Endothelial cell (in vitro differentiated cells): ENCODE data around the gene FBXO9. TPM values are rescaled to one million over a fixed set of nuclear protein-coding genes. Genes with fewer than 3 reads are reported as not detected.

Source experiments
- DNase-seq: peaks from one replicate; pipeline ENCODE4 v3.0.0; 2021; ENCODE audit warnings: low spot score
- H3K27ac Mint-ChIP-seq: one replicate; pipeline ENCODE4 v1.8.0; 2021; ENCODE audit warnings: mixed read lengths, inconsistent platforms; ENCODE audit not compliant: unreplicated experiment
- H3K27me3 Mint-ChIP-seq: one replicate; pipeline ENCODE4 v1.8.0; 2021; ENCODE audit warnings: mild to moderate bottlenecking, moderate library complexity, mixed read lengths, inconsistent platforms; ENCODE audit not compliant: unreplicated experiment
- H3K36me3 Mint-ChIP-seq: one replicate; pipeline ENCODE4 v1.8.0; 2021; ENCODE audit warnings: mild to moderate bottlenecking, low read depth, mixed read lengths, inconsistent platforms; ENCODE audit not compliant: unreplicated experiment
- H3K4me1 Mint-ChIP-seq: one replicate; pipeline ENCODE4 v1.8.0; 2021; ENCODE audit warnings: mild to moderate bottlenecking, mixed read lengths, inconsistent platforms; ENCODE audit not compliant: unreplicated experiment
- H3K4me3 Mint-ChIP-seq: one replicate; pipeline ENCODE4 v1.8.0; 2021; ENCODE audit warnings: mild to moderate bottlenecking, mixed read lengths, inconsistent platforms; ENCODE audit not compliant: unreplicated experiment
- H3K9me3 Mint-ChIP-seq: one replicate; pipeline ENCODE4 v1.8.0; 2021; ENCODE audit warnings: mixed read lengths, inconsistent platforms; ENCODE audit not compliant: unreplicated experiment
- total RNA-seq: library from RNA; stranded (reverse); fragmentation: NEBNext Ultra II Directional; extraction: Animal tissue kit (Norgen Biotek cat#: 25700); gene quantifications from one replicate; pipeline ENCODE4 v1.2.1, GENCODE V29; 2021; ENCODE audit not compliant: unreplicated experiment
- TF ChIP-seq, protein P1 (sequence below): fragments of 200-600 bp; sonication (generic); IDR thresholded peaks from one replicate; pipeline ENCODE4 v1.5.0; 2021; ENCODE audit warnings: antibody characterized with exemption; ENCODE audit not compliant: unreplicated experiment

The FBXO9 gene
- total RNA-seq, 1 donor from 2014 or later: 61.5 TPM

DNA sequence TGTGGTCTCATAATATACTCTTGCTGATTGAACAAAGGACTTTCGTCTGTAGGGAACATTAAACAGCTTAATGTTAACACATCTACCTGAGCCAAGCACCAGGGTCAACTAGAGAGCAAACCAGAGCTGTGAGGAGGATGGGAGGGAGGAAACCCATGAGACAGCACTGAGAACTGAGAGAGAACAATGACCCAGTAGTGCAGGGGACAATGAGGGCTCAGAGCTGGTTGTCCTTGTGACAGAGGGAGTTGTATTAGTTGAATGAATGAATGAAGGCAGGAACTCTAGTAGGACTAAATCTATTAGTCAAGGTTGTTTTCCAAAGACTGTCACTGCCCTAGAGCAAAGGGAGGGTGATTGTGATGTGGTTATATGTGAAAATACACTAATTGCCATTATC is 41.9 kb upstream of the FBXO9 start:
- Mint-ChIP-seq H3K4me3 (no peak overlapping the region), H3K27ac (peak overlapping the region; percentile 62), H3K4me1 (peaks cover 6% of the 10 kb centered on the region), H3K9me3 (no peaks in the 10 kb centered on the region), H3K36me3 (peaks cover 15% of the 10 kb centered on the region), H3K27me3 (no peaks in the 10 kb centered on the region)
- TF ChIP-seq, protein P1, sequence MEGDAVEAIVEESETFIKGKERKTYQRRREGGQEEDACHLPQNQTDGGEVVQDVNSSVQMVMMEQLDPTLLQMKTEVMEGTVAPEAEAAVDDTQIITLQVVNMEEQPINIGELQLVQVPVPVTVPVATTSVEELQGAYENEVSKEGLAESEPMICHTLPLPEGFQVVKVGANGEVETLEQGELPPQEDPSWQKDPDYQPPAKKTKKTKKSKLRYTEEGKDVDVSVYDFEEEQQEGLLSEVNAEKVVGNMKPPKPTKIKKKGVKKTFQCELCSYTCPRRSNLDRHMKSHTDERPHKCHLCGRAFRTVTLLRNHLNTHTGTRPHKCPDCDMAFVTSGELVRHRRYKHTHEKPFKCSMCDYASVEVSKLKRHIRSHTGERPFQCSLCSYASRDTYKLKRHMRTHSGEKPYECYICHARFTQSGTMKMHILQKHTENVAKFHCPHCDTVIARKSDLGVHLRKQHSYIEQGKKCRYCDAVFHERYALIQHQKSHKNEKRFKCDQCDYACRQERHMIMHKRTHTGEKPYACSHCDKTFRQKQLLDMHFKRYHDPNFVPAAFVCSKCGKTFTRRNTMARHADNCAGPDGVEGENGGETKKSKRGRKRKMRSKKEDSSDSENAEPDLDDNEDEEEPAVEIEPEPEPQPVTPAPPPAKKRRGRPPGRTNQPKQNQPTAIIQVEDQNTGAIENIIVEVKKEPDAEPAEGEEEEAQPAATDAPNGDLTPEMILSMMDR: no peak
- no peak for DNase-seq

DNA sequence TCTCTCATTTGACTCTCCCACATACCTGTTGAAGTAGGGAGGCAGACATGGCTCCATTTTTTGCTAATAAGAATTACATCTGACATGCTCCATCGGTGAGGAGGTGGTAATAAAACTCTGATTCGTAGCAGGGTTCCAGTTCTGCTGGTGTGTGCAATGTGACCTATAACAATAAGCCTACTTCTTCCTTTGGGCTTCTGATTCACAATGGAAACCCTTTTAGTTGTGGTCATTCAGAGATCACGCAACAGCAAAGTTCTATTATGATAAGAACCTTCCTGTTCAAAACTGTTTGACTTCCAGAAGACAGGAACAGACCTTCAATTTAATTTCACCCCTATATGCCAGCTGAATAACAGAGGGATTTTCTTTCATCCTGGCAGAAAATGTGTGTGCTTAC is 38.7 kb upstream of the FBXO9 start:
- no peaks in the 10 kb centered on the region for H3K9me3 Mint-ChIP-seq
- peaks cover 6% of the 10 kb centered on the region for H3K4me1 Mint-ChIP-seq
- H3K27me3 Mint-ChIP-seq: no peaks in the 10 kb centered on the region
- DNase-seq: no peak
- no peak overlapping the region for H3K4me3 Mint-ChIP-seq
- TF ChIP-seq, protein P1: no peak
- no peak overlapping the region for H3K27ac Mint-ChIP-seq
- H3K36me3 Mint-ChIP-seq: peaks cover 28% of the 10 kb centered on the region

DNA sequence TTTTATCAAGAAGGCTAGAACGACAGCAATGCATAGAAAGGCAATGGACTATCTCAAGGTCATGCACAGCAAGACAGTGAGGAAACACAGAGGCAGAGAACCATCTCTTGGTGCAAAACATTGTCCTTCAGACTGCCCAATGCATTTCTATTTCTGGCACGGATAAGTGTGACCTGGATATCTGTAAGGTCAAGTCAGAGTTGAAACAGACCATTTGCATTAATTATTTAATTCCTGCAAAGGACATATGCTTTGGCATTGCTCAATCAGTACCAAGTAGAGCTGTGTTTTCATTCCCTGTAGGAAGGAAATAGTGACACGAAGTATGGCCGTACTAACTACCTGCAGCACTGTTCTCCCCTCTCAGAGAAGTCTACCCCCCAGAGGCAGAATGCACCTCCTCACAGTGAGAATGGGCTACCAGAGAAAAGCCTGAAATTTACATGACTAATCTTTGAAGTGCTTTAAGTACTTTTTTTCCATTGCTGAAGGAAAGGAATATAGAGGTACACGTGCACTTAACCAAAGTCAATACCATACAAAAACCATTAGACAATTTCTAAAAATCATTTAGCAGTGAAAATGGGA is 38.0 kb upstream of the FBXO9 start:
- no peaks in the 10 kb centered on the region for H3K9me3 Mint-ChIP-seq
- peaks cover 28% of the 10 kb centered on the region for H3K36me3 Mint-ChIP-seq
- no peak overlapping the region for H3K4me3 Mint-ChIP-seq
- DNase-seq: no peak
- TF ChIP-seq, protein P1: no peak
- peaks cover 6% of the 10 kb centered on the region for H3K4me1 Mint-ChIP-seq
- no peaks in the 10 kb centered on the region for H3K27me3 Mint-ChIP-seq
- no peak overlapping the region for H3K27ac Mint-ChIP-seq

DNA sequence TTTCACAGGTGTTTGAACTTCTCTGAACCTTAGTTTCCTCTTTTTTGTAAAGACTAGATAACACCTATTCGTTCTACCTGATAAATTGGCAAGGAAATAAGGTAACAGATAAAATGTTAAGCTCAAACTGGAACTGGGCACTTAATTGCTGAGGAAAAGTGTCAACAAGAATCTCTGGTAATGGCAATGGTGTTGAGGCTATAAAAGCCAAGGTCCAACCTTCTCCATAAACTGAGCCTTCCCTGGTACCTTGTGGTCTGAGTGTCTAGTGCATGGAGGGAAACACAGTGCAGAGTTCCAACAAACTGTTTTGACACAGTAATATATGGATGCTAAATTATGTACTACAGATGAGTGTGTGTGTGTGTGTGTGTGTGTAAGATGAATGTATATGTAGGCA is 36.7 kb upstream of the FBXO9 start:
- Mint-ChIP-seq H3K4me1 (peaks cover 12% of the 10 kb centered on the region), H3K36me3 (peaks cover 25% of the 10 kb centered on the region), H3K27ac (no peak overlapping the region), H3K27me3 (peaks cover 1% of the 10 kb centered on the region), H3K9me3 (no peaks in the 10 kb centered on the region), H3K4me3 (no peak overlapping the region)
- TF ChIP-seq, protein P1: no peak
- DNase-seq: no peak

DNA sequence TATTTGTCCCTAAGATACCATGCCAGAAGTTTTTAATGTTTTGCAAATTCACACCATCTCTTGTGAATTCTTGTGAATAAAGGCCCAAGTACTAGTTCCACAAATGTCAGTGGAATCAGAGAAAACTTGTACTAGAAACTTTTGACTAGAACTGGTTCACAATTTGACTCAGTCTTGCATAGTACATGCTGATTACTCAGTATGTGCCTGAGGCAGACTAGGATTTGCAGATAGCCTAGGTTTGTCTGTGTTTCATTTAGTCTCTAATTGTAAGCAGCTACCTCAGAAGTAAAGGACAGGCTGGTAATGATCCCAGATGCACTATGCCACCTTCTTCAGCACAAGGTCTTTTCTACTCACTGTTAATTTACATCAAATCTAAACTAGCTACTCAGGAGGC is 35.9 kb upstream of the FBXO9 start:
- Mint-ChIP-seq H3K9me3 (no peaks in the 10 kb centered on the region), H3K4me1 (peaks cover 20% of the 10 kb centered on the region), H3K4me3 (no peak overlapping the region), H3K27ac (no peak overlapping the region), H3K36me3 (peaks cover 25% of the 10 kb centered on the region), H3K27me3 (peaks cover 2% of the 10 kb centered on the region)
- TF ChIP-seq, protein P1: no peak
- DNase-seq: no peak
